Activated naive CD8-positive, alpha-beta T cell treated with anti-CD3 and anti-CD28 coated beads for 36 hours (primary cell): ENCODE measurements around the gene USP35. TPM values are rescaled to one million over a fixed set of nuclear protein-coding genes. Genes with fewer than 3 reads are reported as not detected.

ENCODE experiments used
- DNase-seq: peaks from one replicate; pipeline ENCODE4 v3.0.0; 2021
- H3K27ac Mint-ChIP-seq: one replicate; pipeline ENCODE4 v1.8.0; 2022; ENCODE audit warnings: mild to moderate bottlenecking, moderate library complexity, mixed read lengths
- H3K27me3 Mint-ChIP-seq: one replicate; pipeline ENCODE4 v1.8.0; 2022; ENCODE audit warnings: mild to moderate bottlenecking, mixed read lengths
- H3K36me3 Mint-ChIP-seq: one replicate; pipeline ENCODE4 v1.8.0; 2021; ENCODE audit warnings: mild to moderate bottlenecking, mixed read lengths
- H3K4me1 Mint-ChIP-seq: one replicate; pipeline ENCODE4 v1.8.0; 2021; ENCODE audit warnings: mixed read lengths
- H3K4me3 Mint-ChIP-seq: one replicate; pipeline ENCODE4 v1.8.0; 2022; ENCODE audit warnings: mild to moderate bottlenecking, moderate library complexity, mixed read lengths
- H3K9me3 Mint-ChIP-seq: one replicate; pipeline ENCODE4 v1.8.0; 2022; ENCODE audit warnings: mixed read lengths
- total RNA-seq, 2 experiments: library from RNA; stranded (reverse); gene quantifications; one replicate each; pipeline ENCODE4 v1.2.3, GENCODE V29; 2021

The USP35 gene, protein sequence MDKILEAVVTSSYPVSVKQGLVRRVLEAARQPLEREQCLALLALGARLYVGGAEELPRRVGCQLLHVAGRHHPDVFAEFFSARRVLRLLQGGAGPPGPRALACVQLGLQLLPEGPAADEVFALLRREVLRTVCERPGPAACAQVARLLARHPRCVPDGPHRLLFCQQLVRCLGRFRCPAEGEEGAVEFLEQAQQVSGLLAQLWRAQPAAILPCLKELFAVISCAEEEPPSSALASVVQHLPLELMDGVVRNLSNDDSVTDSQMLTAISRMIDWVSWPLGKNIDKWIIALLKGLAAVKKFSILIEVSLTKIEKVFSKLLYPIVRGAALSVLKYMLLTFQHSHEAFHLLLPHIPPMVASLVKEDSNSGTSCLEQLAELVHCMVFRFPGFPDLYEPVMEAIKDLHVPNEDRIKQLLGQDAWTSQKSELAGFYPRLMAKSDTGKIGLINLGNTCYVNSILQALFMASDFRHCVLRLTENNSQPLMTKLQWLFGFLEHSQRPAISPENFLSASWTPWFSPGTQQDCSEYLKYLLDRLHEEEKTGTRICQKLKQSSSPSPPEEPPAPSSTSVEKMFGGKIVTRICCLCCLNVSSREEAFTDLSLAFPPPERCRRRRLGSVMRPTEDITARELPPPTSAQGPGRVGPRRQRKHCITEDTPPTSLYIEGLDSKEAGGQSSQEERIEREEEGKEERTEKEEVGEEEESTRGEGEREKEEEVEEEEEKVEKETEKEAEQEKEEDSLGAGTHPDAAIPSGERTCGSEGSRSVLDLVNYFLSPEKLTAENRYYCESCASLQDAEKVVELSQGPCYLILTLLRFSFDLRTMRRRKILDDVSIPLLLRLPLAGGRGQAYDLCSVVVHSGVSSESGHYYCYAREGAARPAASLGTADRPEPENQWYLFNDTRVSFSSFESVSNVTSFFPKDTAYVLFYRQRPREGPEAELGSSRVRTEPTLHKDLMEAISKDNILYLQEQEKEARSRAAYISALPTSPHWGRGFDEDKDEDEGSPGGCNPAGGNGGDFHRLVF
- total RNA-seq, result 1 to 10 TPM; 3.5 to 4.2 TPM

DNA sequence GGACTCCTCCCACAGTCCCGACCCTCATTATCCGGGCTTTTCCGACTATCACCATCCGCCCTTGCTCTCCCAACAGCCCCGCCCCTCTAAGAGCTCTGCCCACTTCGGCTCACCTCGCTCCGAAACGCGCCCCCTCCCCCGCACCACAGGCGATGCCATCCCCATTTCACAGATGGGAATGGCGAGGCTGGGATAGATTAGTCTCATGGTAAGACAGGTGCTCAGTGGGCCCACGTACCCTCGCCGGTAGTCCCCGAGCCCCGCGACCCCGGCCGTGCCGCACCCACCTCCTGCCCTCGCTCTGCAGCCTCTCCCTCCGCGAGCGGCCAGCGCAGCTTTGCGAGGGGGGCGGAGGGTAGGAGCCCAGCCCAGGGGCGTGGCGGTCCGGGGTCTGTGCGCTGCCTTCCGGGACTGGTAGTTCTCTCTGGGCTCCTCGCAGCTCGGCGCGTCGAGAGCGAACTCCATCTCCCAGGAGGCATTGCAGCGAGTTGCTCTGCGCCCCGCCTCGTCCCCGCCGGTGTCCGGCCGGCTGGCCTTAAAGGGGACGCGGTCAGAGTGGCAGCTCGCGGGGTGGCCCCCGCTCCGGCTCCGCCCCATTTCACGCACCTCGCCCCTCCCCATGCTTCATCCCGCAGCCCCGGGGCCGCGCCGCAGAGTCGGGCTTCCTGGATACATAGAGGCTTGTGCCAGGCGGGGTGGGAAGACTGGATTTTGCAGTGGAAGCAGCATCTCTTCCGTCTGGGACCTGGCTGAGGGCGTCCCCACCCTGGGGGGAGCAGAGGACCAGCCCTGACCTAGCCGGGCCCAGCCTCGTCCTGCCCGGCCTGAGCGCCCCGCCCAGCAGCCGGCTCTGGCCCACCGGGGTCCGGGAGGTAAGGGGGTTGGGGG, at the start of gene USP35, which contains the start of gene KCTD21:
TSS of gene USP35 (plus strand) at position 634 of the 888 bp plus-strand sequence. CDS start 7,327 bp downstream, outside the sequence.
TSS of gene KCTD21 (minus strand) at position 341 of the 888 bp plus-strand sequence. CDS start 14,072 bp downstream, outside the sequence.
- no peaks in the 10 kb centered on the region for H3K36me3 Mint-ChIP-seq
- peak; percentile 94 for DNase-seq
- no peaks in the 10 kb centered on the region for H3K9me3 Mint-ChIP-seq
- no peaks in the 10 kb centered on the region for H3K27me3 Mint-ChIP-seq
- peak within 1 kb of the TSS; percentile 100 for H3K27ac Mint-ChIP-seq
- H3K4me1 Mint-ChIP-seq, result peaks cover 51% of the 10 kb centered on the region
- H3K4me3 Mint-ChIP-seq, result peak within 1 kb of the TSS; percentile 99

- H3K27me3 Mint-ChIP-seq, result no peaks in the 10 kb centered on the region
- peak within 1 kb of the TSS; percentile 91 for H3K4me3 Mint-ChIP-seq
- peak within 1 kb of the TSS; percentile 95 for H3K27ac Mint-ChIP-seq
- H3K36me3 Mint-ChIP-seq, result peaks cover 40% of the 10 kb centered on the region
- H3K9me3 Mint-ChIP-seq, result no peaks in the 10 kb centered on the region
- peaks cover 35% of the 10 kb centered on the region for H3K4me1 Mint-ChIP-seq
- peak; percentile 97 for DNase-seq
These were observed 49.0 kb upstream of the USP35 start, which contains the start of gene ALG8 for GRCh38 chr11:78139422-78140391. Gene ALG8, minus strand, starts transcription at chr11:78139626. Its CDS starts 38 bp downstream, at chr11:78139588.

- peak overlapping the region; percentile 67 for H3K27ac Mint-ChIP-seq
- no peaks in the 10 kb centered on the region for H3K27me3 Mint-ChIP-seq
- no peak for DNase-seq
These were observed 48.2 kb upstream of the USP35 start for GRCh38 chr11:78140392-78141077.

DNA sequence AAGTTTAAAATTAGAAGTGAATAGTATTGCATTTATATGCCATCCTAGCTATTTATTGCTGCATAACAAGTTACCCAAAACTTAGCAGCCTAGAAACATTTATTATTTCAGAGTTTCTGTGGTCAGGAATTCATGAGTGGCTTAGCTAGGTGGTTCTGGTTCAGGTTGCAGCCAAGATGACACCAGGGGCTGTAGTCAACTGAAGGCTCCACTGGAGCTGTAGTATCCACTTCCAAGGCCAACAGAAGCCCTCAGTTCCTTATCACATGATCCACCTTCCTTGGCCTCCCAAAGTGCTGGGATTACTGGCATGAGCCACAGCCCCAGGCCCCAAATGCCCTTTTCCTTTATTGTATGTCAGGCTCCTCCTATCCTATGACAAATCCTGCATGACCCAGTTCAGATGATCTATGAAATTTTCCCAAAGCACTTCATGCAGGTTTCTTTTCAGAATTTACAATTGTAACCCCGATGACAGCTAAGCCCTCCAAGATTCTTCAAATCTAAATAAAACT, 43.2 kb upstream of the USP35 start:
- H3K4me1 Mint-ChIP-seq, result peaks cover 8% of the 10 kb centered on the region
- H3K27ac Mint-ChIP-seq, result no peak overlapping the region
- H3K4me3 Mint-ChIP-seq, result no peak overlapping the region
- peaks cover 4% of the 10 kb centered on the region for H3K36me3 Mint-ChIP-seq
- H3K27me3 Mint-ChIP-seq, result no peaks in the 10 kb centered on the region
- DNase-seq, result no peak
- no peaks in the 10 kb centered on the region for H3K9me3 Mint-ChIP-seq

More at GRCh38 chr11:78140392-78141077, 48.2 kb upstream of the USP35 start:
- peak overlapping the region; percentile 56 for H3K4me3 Mint-ChIP-seq
- no peaks in the 10 kb centered on the region for H3K9me3 Mint-ChIP-seq
- peaks cover 35% of the 10 kb centered on the region for H3K4me1 Mint-ChIP-seq
- H3K36me3 Mint-ChIP-seq, result peaks cover 33% of the 10 kb centered on the region

DNA sequence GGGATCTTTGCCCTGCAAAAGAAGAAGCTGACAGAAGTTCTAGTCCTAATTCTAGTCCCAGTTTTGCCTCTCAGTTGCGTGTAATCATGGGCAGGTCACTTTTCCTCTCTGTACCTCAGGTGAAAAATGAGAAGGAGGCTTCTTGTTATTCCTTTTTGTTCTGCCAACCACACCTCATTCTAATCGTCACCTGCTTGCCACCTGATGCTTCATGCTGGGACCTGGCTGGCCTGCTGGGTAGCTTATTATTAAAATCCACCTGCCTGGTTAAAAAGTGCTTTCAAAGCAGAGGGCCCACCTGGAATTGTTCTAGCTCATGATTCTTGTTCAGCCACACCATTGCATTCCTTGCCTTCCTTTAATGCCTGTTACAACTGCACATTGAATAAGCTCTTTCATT, 40.9 kb upstream of the USP35 start:
- H3K27ac Mint-ChIP-seq, result no peak overlapping the region
- no peak overlapping the region for H3K4me3 Mint-ChIP-seq
- no peaks in the 10 kb centered on the region for H3K36me3 Mint-ChIP-seq
- DNase-seq, result no peak
- H3K27me3 Mint-ChIP-seq, result no peaks in the 10 kb centered on the region
- peaks cover 3% of the 10 kb centered on the region for H3K4me1 Mint-ChIP-seq
- H3K9me3 Mint-ChIP-seq, result no peaks in the 10 kb centered on the region

DNA sequence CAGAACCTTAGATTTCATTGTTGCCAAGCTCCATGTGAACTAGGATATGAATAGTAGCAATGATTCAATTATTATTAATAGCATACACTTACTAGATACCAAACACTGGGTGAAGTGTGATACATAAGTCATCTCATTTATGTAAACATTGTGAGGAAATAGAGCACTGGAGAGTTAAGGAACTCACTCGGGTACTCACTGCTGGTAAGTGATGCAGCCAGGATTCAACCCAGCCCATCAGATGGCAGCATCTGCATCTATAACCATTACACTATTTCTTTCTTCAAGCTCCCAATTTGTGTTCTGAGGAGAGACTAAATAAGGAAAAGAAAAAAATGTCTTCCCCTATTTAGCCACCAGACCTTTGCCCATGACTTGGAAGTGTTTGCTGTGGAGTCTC, 39.1 kb upstream of the USP35 start:
- no peaks in the 10 kb centered on the region for H3K9me3 Mint-ChIP-seq
- no peak for DNase-seq
- no peak overlapping the region for H3K4me3 Mint-ChIP-seq
- H3K27ac Mint-ChIP-seq, result no peak overlapping the region
- no peaks in the 10 kb centered on the region for H3K4me1 Mint-ChIP-seq
- no peaks in the 10 kb centered on the region for H3K36me3 Mint-ChIP-seq
- no peaks in the 10 kb centered on the region for H3K27me3 Mint-ChIP-seq

- H3K9me3 Mint-ChIP-seq, result no peaks in the 10 kb centered on the region
These were observed 38.4 kb upstream of the USP35 start for GRCh38 chr11:78150346-78150745.

DNA sequence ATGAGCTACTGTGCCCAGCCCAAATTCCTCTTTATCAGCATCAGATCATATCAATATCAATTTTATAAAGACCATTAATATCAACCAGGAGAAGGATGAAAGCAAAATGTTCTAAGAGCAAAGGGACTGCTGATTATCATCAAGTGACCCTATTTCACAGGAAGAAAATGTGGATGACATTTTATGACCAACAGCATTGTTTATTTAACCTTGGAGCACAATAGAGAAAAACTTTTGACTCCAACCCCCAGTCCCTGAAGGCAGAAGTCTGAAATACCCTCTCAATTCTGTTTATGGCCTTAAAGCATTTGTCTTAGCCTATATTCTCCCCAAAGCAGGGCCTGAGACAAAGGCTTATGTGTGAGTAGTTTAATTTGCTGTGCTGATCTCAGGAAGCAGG, 38.0 kb upstream of the USP35 start:
- no peaks in the 10 kb centered on the region for H3K36me3 Mint-ChIP-seq
- H3K27ac Mint-ChIP-seq, result no peak overlapping the region
- no peak for DNase-seq
- H3K4me3 Mint-ChIP-seq, result no peak overlapping the region
- H3K27me3 Mint-ChIP-seq, result no peaks in the 10 kb centered on the region
- H3K9me3 Mint-ChIP-seq, result no peaks in the 10 kb centered on the region
- H3K4me1 Mint-ChIP-seq, result no peaks in the 10 kb centered on the region

More at GRCh38 chr11:78150346-78150745, 38.4 kb upstream of the USP35 start:
- Mint-ChIP-seq H3K27ac (no peak overlapping the region), H3K36me3 (no peaks in the 10 kb centered on the region), H3K4me1 (no peaks in the 10 kb centered on the region), H3K4me3 (no peak overlapping the region), H3K27me3 (no peaks in the 10 kb centered on the region)
- DNase-seq, result no peak

GRCh38 chr11:78151804-78152203, 36.9 kb upstream of the USP35 start:
- Mint-ChIP-seq H3K27ac (no peak overlapping the region), H3K9me3 (no peaks in the 10 kb centered on the region), H3K36me3 (no peaks in the 10 kb centered on the region), H3K4me3 (no peak overlapping the region), H3K27me3 (no peaks in the 10 kb centered on the region), H3K4me1 (no peaks in the 10 kb centered on the region)
- no peak for DNase-seq

- no peaks in the 10 kb centered on the region for H3K27me3 Mint-ChIP-seq
- DNase-seq, result no peak
- no peak overlapping the region for H3K4me3 Mint-ChIP-seq
- H3K9me3 Mint-ChIP-seq, result no peaks in the 10 kb centered on the region
- no peak overlapping the region for H3K27ac Mint-ChIP-seq
- H3K4me1 Mint-ChIP-seq, result no peaks in the 10 kb centered on the region
- no peaks in the 10 kb centered on the region for H3K36me3 Mint-ChIP-seq
These were observed 32.4 kb upstream of the USP35 start for GRCh38 chr11:78156127-78156844.

DNA sequence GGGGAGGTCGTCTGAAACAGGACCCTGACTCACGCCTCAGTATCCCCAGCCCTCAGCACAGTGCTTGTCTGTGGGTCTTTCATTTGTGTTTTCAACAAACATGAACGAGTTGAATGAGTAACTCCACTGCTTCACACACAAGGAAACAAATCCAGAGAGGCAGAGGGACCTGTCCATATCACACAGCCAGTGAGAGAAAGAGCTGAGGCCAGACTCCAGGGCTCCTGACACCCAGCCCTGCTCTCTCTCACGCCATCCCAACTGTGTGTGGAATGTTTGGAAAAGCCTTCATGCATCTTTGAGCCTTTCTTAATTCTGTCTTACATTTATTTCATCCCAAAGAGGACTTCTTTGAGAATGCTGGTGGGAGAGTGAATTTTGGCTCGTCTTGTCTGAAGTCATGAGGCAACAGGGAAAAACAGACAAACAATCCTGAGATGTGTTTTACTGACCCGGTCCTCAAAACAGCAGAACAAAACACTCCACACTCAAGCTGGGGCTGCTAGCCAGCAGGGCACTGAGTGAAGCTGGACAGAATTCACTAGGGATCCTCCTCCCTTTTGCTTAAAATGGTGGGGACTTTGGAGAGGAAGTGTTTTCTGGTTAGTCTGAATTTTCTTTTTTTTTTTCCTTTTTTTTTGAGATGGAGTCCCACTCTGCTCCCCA, 29.6 kb upstream of the USP35 start:
- no peak overlapping the region for H3K27ac Mint-ChIP-seq
- no peak for DNase-seq
- H3K36me3 Mint-ChIP-seq, result no peaks in the 10 kb centered on the region
- no peaks in the 10 kb centered on the region for H3K27me3 Mint-ChIP-seq
- H3K4me3 Mint-ChIP-seq, result no peak overlapping the region
- H3K4me1 Mint-ChIP-seq, result no peaks in the 10 kb centered on the region
- H3K9me3 Mint-ChIP-seq, result no peaks in the 10 kb centered on the region

GRCh38 chr11:78160557-78160956, 28.2 kb upstream of the USP35 start:
- Mint-ChIP-seq H3K4me1 (no peaks in the 10 kb centered on the region), H3K4me3 (no peak overlapping the region), H3K27me3 (no peaks in the 10 kb centered on the region), H3K36me3 (no peaks in the 10 kb centered on the region), H3K27ac (no peak overlapping the region), H3K9me3 (no peaks in the 10 kb centered on the region)
- DNase-seq, result no peak
